GM12801 (cell line): Measurements from ENCODE around the gene PCBP3.

ENCODE experiments used
- TF ChIP-seq, protein P1 (sequence below): IDR thresholded peaks from one replicate; pipeline ENCODE4 v1.5.1; 2011; ENCODE audit warnings: control low read depth; ENCODE audit not compliant: insufficient read length; ENCODE audit errors: extremely low read depth

Gene PCBP3

DNA sequence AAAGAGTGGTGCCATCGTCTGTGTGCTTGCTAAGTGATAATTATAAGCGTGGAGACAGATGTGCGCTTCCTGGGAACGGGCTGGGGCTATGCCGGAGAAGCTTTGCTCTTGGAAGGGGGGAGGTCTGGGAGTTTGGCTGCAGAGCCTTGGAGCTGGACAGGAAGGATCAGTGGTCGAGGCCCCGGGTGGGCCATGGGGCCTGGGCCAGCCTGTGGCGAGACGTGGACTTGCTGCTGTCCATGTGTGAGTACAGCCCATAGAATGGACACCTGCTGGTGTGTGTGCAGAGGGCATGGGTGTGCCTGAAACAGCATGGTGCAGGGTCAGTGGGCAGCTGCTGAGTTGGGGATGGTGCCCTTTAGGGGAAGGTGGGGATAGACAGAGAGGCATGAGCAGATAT lies 121.3 kb downstream of the PCBP3 start:
- TF ChIP-seq, protein P1, sequence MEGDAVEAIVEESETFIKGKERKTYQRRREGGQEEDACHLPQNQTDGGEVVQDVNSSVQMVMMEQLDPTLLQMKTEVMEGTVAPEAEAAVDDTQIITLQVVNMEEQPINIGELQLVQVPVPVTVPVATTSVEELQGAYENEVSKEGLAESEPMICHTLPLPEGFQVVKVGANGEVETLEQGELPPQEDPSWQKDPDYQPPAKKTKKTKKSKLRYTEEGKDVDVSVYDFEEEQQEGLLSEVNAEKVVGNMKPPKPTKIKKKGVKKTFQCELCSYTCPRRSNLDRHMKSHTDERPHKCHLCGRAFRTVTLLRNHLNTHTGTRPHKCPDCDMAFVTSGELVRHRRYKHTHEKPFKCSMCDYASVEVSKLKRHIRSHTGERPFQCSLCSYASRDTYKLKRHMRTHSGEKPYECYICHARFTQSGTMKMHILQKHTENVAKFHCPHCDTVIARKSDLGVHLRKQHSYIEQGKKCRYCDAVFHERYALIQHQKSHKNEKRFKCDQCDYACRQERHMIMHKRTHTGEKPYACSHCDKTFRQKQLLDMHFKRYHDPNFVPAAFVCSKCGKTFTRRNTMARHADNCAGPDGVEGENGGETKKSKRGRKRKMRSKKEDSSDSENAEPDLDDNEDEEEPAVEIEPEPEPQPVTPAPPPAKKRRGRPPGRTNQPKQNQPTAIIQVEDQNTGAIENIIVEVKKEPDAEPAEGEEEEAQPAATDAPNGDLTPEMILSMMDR: no peak

DNA sequence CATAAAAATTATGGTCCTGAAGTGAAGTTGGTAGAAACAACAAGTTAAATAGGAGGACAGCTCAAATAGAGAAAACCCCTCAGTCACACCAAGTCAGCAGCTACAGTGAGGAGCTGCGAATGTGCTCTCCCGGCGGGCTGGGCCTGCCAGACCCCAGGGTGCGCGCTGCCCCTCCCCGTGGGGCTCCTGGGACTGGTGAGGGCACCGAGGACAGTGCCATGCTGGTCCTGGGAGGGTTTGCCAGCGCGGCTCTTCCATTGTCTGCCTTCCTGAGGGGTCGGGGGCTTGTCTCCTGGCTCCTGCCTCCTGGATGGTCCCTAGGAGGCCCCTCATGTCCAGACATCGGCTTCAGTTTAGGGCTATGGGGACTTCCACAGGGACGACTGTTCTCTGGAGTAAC lies 121.8 kb downstream of the PCBP3 start:
- TF ChIP-seq, protein P1: no peak

DNA sequence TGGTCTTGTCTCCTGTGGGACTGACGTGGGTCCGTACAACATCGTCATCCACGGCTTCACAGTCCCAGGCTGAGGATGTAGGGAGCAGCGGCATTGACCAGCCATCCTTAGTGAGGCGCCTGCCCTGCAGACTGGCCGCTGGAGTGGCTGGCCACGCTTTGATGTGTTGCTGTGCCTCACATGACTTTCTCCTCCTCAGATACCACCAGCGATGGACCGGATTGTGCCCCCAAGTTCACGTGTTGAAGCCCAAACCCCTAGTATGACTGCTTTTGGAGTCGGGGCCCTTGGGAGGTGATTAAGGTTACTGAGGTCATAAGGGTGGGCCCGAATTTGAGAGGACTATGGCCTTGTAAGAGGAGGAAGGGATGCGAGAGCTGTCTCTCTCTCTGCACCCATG lies 122.5 kb downstream of the PCBP3 start:
- TF ChIP-seq, protein P1: no peak

DNA sequence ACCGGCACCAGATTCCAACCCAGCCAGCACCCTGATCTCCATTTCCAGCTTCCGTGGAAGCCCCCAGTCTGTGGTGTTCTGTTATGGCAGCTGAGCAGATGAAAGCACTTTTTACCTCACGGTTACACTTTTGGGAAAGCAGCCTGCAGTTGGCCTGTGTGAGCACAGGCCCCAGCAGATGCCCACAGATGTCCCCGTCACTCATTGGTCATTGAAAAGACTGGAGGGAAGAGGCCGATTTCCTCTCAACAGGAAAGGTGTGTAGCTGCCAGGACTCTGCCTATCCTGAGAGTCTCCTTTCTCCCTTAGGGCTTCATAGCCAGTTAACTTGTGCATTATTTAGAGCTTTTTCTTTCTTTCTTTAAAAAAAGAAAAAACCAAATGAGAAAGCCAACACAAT lies 123.0 kb downstream of the PCBP3 start:
- TF ChIP-seq, protein P1: no peak

DNA sequence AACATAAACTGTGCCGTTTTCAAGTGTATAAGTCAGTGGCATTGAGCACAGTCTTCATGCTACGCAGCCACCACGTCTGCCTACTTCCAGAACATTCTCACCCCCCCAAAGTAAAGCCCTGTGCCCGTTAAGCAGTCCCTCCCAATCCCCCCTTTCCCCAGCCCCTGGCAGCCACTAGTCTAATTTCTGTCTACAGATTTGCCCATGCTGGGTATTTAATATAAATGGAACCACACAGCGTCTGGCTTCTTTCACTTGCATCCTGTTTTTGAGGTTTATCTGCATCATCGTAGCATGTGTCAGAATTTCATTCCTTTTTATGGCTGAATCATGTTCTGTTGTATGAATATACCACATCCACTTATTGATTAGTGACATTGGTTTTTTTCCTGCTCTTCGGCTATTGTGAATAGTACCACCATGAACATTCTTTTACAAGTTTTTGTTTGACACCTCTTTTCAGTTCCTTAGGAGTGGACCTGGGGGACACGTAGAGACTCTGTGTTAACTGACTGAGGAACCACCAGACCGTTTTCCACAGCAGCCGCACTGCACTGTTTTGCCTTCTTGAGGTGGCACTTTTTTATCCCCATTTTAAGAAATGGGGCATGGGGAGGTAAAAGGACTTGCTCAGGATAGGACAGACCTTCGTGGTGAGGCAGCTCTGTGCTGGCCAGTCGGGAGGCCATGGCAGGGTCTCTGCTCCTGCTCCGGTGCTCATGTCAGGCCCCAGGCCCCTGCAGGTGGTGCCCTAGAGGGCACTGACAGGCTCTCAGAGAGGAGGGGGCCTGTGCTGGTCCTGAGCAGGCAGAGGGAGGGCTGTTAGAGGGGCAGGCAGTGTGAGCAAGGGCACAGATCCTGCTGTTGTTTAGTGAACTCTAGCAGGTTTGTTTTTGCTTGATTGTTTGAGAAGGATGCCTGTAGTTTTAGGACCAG lies 123.8 kb downstream of the PCBP3 start:
- TF ChIP-seq, protein P1: no peak

DNA sequence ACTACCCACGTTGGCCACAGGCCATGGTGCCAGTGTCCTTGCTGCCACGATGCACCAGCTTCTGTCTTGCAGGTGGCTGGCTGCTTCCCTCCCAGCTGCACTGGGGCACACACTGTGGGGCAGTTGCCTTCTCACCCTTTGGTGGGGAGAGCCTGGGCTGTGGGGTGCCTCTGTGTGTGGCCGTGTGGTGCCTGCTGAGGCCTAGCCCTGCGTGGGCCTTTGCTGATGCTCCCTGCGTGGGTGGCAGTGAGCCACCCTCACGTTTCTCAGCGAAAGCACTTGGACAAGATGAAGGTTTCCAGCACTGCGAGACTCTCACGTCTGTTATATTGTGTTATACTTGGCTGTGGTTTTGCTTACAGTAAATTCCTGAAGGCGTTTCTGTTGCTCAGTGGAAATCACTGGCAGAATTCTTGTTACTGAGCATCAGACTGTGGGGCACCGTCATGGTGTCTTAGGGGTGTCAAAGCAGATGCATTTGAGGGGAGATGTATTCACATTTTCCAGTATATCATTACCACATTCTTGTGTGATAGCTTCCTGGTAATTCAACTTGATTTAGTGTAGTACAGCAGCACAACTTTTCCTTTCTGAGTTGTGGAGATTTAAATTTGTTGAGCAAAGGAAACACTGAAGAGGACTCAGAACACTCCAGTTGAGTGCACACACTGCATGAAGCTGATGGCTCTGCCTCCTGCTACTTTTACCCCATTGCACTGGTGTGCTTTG lies 124.7 kb downstream of the PCBP3 start:
- TF ChIP-seq, protein P1: no peak

DNA sequence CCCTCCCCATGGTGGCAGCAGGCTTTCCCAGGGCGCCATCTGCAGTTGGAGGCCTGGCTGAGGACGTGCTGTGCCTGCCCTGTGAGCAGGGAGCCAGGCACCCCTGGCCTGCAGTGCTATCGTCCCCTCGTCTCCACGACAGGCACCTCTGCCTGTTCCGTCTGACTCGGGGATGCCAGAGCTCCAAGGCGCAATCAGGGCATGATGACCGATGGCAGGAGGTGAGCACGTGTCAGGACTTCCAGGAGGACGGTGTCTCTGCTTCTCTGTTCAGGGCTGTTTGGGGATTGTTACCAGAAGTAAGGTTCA lies 125.2 kb downstream of the PCBP3 start:
- TF ChIP-seq, protein P1: no peak
